MV-4-11 (cell line): Measurements from ENCODE around the gene RHBDL3.

Experiments
- DNase-seq: peaks from one replicate; lab custom pipeline; 2025; lab: John Stamatoyannopoulos, UW

Gene RHBDL3

GRCh38 chr17:32357615-32358014 is 92.0 kb downstream of the RHBDL3 start:
- DNase-seq: no peak

GRCh38 chr17:32361270-32361669 is 95.6 kb downstream of the RHBDL3 start:
- no peak for DNase-seq

- no peak for DNase-seq
Measured at GRCh38 chr17:32370426-32370825, 104.8 kb downstream of the RHBDL3 start.
